GM12865 (cell line): ENCODE data around the gene YAF2.
"Not testable (repeated sequence)": the region's sequence is repeated elsewhere in the genome, so short reads cannot be mapped to it uniquely, and the experiment has no call there.

Source experiments
- DNase-seq: peaks from one replicate; pipeline ENCODE4 v3.0.0; 2010; ENCODE audit warnings: low read depth
- H3K4me3 ChIP-seq: 2 replicates; pipeline ENCODE4 v1.5.1; 2011; ENCODE audit warnings: mild to moderate bottlenecking, low read depth, low read length, control low read depth
- TF ChIP-seq, protein P1 (sequence below): IDR thresholded peaks from 2 replicates; pipeline ENCODE4 v1.5.1; 2011; ENCODE audit warnings: low read length, control low read depth, low read depth, inconsistent platforms; ENCODE audit not compliant: insufficient read depth; ENCODE audit errors: missing control alignments

Gene YAF2

DNA sequence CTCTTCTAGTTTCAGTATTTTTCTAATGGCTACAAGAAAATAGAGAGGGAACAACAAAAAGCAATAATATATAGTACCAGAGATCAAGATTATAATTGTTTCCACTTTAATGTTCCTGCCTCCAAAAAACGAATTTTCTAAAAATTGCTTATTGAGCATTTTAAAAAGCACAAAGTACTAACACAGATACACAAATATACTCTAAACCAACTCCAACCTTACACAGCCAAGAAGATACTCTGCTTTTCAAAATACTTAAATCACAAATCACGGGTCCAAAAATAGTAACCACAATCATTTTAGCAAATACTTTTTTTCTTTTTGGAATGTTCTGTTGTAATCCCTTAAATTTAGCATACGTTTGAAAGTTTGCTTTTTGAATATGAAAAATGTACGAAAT is 2.0 kb downstream of the YAF2 start:
- TF ChIP-seq, protein P1, sequence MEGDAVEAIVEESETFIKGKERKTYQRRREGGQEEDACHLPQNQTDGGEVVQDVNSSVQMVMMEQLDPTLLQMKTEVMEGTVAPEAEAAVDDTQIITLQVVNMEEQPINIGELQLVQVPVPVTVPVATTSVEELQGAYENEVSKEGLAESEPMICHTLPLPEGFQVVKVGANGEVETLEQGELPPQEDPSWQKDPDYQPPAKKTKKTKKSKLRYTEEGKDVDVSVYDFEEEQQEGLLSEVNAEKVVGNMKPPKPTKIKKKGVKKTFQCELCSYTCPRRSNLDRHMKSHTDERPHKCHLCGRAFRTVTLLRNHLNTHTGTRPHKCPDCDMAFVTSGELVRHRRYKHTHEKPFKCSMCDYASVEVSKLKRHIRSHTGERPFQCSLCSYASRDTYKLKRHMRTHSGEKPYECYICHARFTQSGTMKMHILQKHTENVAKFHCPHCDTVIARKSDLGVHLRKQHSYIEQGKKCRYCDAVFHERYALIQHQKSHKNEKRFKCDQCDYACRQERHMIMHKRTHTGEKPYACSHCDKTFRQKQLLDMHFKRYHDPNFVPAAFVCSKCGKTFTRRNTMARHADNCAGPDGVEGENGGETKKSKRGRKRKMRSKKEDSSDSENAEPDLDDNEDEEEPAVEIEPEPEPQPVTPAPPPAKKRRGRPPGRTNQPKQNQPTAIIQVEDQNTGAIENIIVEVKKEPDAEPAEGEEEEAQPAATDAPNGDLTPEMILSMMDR: no peak
- H3K4me3 ChIP-seq: peak overlapping the region; percentile 91; the same call in 1 of the 2 replicates
- DNase-seq: no peak

DNA sequence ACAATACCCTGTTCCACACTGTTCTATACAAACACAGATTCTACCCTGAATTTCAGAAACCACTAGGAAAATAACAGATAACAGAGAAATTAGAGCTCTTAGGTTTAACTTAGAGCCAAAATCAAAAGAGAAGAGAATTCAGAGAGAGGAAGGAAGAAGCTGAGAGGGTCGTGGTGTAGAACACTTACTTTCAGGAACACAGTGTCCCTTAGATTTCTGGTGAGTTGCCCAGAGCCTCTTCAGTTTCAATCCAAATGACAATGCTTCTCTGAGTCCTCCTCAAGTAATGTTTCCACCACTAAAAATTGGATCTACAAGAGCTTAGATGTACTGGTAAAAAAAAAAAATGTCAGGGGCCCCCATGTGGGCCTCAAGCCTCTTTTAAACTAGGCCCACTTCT is 2.6 kb downstream of the YAF2 start:
- peak; percentile 16 for DNase-seq
- no peak overlapping the region for H3K4me3 ChIP-seq
- TF ChIP-seq, protein P1: no peak

DNA sequence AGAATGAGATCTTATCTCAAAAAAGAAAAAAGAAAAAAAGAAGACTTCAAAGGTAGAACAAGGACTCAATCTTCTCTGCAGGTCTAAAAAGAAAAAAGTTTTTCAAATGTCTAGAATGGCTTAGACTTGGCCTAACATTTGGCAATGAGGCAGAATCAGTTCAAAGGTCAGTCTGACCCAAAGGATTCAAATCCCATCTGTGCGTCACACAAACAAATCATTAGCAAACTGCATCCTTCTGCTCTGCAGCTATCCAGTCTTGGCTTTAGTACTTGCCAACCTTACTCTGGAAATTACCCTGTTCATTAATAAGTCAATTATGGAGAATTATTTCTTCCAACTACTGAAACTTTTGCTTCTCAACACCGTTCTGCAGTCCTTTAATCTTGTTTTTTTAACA is 3.1 kb downstream of the YAF2 start:
- no peak for DNase-seq
- H3K4me3 ChIP-seq: no peak overlapping the region
- TF ChIP-seq, protein P1: no peak

DNA sequence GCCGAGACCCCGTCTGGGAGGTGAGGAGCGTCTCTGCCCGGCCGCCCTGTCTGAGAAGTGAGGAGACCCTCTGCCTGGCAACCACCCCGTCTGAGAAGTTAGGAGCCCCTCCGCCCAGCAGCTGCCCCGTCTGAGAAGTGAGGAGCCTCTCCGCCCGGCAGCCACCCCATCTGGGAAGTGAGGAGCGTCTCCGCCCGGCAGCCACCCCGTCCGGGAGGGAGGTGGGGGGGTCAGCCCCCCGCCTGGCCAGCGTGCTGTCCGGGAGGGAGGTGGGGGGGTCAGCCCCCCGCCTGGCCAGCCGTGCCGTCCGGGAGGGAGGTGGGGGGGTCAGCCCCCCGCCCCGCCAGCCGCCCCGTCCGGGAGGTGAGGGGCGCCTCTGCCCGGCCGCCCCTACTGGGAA is 10.5 kb downstream of the YAF2 start:
- not testable (repeated sequence) for DNase-seq, H3K4me3 ChIP-seq

DNA sequence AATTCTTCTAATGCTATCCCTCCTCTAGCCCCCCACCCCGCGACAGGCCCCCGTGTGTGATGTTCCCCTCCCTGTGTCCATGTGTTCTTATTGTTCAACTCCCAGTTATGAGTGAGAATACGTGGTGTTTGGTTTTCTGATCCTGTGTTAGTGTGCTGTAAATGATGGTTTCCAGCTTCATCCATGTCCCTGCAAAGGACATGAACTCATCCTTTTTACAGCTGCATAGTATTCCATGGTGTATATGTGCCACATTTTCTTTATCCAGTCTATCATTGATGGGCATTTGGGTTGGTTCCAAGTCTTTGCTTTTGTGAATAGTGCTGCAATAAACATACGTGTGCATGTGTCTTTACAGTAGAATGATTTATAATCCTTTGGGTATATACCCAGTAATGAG is 13.5 kb downstream of the YAF2 start:
- not testable (repeated sequence) for H3K4me3 ChIP-seq, DNase-seq

DNA sequence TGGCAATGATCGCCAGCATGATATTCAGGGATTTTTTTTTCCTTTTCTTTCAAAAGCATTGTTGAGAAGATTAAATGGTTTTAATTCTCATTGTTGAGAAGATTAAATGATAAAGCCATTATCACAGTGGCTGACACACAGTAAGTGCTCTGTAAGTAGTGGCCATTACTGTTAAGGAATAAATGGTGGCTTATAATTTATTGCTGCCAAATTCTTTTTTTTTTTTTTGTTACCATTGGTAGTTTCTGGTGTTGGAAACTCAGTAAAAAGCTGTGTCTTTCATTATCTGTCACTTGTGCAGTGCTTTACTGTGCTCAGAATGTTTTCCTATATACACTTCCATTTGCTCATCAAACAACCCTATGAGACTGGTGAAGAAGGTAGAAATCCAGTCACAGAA is 15.3 kb downstream of the YAF2 start:
- H3K4me3 ChIP-seq: no peak overlapping the region
- no peak for DNase-seq
- TF ChIP-seq, protein P1: no peak

DNA sequence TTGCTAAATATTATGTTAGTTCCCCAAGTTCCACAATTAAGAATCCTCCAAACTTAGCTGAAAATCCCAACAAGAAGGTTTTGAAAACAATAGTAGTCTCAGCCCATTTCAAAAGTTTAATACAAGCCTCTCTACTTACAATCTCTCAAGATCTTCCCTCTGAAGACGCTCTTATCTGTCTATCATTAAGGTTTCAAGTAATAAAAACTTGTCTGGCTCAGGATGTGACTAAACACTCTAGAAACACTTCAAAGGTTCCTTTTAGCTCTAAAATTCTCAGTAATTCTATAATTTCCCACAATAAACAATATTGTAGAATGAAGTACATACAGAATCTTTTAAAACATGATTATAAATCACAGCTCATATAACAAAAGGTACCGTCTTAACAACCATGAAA is 16.3 kb downstream of the YAF2 start:
- TF ChIP-seq, protein P1: no peak
- DNase-seq: no peak
- H3K4me3 ChIP-seq: no peak overlapping the region

DNA sequence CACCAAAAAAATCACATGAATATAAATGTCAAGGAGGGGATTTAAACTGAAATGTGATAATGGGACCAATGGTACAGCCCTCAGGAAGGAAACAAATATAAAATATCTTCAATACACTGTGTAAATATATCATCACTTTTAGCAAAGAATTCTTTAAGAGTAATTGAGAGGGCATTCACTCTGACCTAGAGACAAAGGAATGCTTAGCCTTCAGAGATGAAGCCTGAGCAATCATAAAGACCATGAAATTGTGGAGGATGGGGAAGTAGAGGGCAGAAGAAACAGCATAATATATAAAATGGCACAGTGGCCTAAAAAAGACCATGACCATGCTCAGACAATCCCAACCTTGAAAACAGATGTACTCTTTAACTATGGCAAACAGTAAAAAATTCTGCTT is 20.4 kb downstream of the YAF2 start:
- H3K4me3 ChIP-seq: no peak overlapping the region
- TF ChIP-seq, protein P1: no peak
- no peak for DNase-seq
